Measurements from ENCODE around the gene MCM3AP. TPM values are rescaled to one million over a fixed set of nuclear protein-coding genes. Genes with fewer than 3 reads are reported as not detected.
"Not testable (repeated sequence)": the region's sequence is repeated elsewhere in the genome, so short reads cannot be mapped to it uniquely, and the experiment has no call there.

Gene MCM3AP
- total and polyA plus RNA-seq, 4 donors: 14.7 to 111 (median 67.1) TPM

- no peak for DNase-seq
- ATAC-seq (ENCODE audit: low FRiP score): no peak
- intact Hi-C loops (cut with DNase I): no loop called here
Observed at GRCh38 chr21:46246345-46246744, 39.1 kb downstream of the MCM3AP start.

DNA sequence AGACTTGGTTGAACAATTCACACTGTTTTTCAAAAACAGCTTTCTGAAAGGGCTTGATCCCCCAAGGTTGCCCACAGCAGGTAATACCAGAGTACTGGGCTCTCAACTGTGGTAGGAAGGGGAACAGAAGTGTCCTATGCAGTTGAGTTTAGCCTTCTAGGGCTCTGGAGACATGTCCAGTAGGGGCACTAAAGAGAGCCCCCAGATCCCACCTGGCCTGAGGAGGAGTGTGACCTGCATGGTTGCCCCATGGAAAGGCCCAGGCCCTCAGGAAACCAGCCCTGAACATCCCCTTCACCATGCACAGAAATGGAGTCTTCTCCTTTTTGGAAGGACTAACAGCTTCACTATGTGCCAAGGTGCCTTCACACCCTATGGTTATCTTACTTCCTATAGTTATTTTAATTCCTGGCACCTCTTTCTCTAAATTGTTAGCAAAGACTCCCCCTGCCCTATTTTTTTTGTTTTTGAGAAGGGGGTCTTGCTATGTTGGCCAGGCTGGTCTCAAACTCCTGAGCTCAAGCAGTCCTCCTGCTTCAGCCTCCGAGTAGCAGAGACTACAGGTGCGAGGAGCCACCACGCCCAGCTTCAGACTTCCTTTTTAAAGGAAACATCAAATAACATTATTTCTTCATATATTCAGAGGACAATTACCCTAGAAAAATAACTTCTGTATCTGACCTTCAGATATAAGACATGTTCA, 40.0 kb downstream of the MCM3AP start:
- Histone ChIP-seq H3K4me1 (ENCODE audit: control insufficient read depth in 1 of 2, insufficient read depth in 2 of 2, low read length in 2 of 2) (no peaks in the 10 kb centered on the region), H3K36me3 (ENCODE audit: control insufficient read depth in 1 of 2, insufficient read depth in 2 of 2, low read length in 1 of 2) (peaks cover 11 to 33% of the 10 kb centered on the region in 2 donors), H3K27ac (ENCODE audit: low read depth in 1 of 2, low read length in 2 of 2) (no peak overlapping the region), H3K27me3 (ENCODE audit: control insufficient read depth in 1 of 2, insufficient read depth in 2 of 2, low read length in 1 of 2) (no peaks in the 10 kb centered on the region), H3K4me3 (ENCODE audit: low read length in 2 of 2) (no peak overlapping the region), H3K9me3 (ENCODE audit: control insufficient read depth, low read length) (no peaks in the 10 kb centered on the region)
- intact Hi-C loops (cut with DNase I): no loop called here
- DNase-seq: peak in 1 of 2 donors; percentile 25
- WGBS, 2 donors: 79 to 96% methylated on average over 3 of the region's 3 CpGs
- no peak for ATAC-seq (ENCODE audit: low FRiP score)

More at GRCh38 chr21:46246345-46246744, 39.1 kb downstream of the MCM3AP start:
- Histone ChIP-seq H3K27ac (ENCODE audit: low read depth in 1 of 2, low read length in 2 of 2) (no peak overlapping the region), H3K27me3 (ENCODE audit: control insufficient read depth in 1 of 2, insufficient read depth in 2 of 2, low read length in 1 of 2) (no peaks in the 10 kb centered on the region), H3K36me3 (ENCODE audit: control insufficient read depth in 1 of 2, insufficient read depth in 2 of 2, low read length in 1 of 2) (peaks cover 10 to 30% of the 10 kb centered on the region in 2 donors), H3K4me1 (ENCODE audit: control insufficient read depth in 1 of 2, insufficient read depth in 2 of 2, low read length in 2 of 2) (no peaks in the 10 kb centered on the region), H3K4me3 (ENCODE audit: low read length in 2 of 2) (no peak overlapping the region), H3K9me3 (ENCODE audit: control insufficient read depth, low read length) (no peaks in the 10 kb centered on the region)
- WGBS, 2 donors: 86 to 91% methylated on average over 6 of the region's 6 CpGs

DNA sequence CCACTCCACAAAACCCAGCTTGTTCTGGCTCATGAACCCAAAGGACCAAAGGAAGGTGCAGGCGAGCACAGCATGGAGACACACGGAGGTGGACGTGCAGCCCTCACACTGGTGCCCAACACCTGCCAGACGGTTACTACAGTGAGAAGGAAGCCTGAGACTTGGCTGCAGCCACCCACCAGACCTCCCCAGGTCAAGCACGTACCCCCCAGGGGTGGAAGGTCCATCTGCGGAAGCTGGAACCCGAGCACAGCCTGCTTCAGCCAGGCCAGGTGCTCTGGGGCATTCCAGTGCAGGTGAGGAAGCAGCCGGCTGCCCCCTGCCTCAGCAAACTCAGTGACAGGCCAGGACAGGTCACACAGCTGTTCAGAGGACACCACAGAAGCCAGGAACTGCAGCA, 40.8 kb downstream of the MCM3AP start:
- Histone ChIP-seq H3K4me1 (ENCODE audit: control insufficient read depth in 1 of 2, insufficient read depth in 2 of 2, low read length in 2 of 2) (no peaks in the 10 kb centered on the region), H3K27me3 (ENCODE audit: control insufficient read depth in 1 of 2, insufficient read depth in 2 of 2, low read length in 1 of 2) (no peaks in the 10 kb centered on the region), H3K4me3 (ENCODE audit: low read length in 2 of 2) (no peak overlapping the region), H3K9me3 (ENCODE audit: control insufficient read depth, low read length) (no peaks in the 10 kb centered on the region), H3K36me3 (ENCODE audit: control insufficient read depth in 1 of 2, insufficient read depth in 2 of 2, low read length in 1 of 2) (peaks cover 8 to 30% of the 10 kb centered on the region in 2 donors), H3K27ac (ENCODE audit: low read depth in 1 of 2, low read length in 2 of 2) (no peak overlapping the region)
- 89 to 90% methylated on average over 8 of the region's 8 CpGs for WGBS, 2 donors
- peak in 1 of 2 donors; percentile 33 for DNase-seq
- intact Hi-C loops (cut with DNase I): no loop called here
- ATAC-seq (ENCODE audit: low FRiP score): no peak

DNA sequence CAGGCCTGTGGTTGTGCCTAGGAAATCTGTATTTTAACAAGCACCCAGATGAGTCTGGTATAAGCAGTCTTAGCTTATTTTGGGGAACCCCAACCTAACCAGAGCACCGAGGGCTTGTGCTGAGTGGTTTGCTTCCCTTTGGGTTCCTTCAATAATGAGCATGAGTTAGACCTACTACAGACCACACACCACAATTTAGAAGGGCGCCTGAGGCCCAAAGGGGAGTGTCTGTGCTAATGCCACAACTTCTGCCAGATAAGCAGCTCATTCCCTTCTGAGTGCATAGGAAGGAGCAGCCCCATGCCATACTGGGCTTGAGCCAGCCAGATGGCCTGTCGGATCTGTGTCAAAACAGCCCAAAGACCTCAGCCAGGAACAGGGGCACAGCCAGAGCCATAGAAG, 41.5 kb downstream of the MCM3AP start:
- peaks cover 7 to 29% of the 10 kb centered on the region in 2 donors for H3K36me3 ChIP-seq (ENCODE audit: control insufficient read depth in 1 of 2, insufficient read depth in 2 of 2, low read length in 1 of 2)
- no peaks in the 10 kb centered on the region for H3K4me1 ChIP-seq (ENCODE audit: control insufficient read depth in 1 of 2, insufficient read depth in 2 of 2, low read length in 2 of 2)
- no peak for ATAC-seq (ENCODE audit: low FRiP score)
- WGBS, 2 donors: 90 to 91% methylated on average over 3 of the region's 3 CpGs
- no peak overlapping the region for H3K27ac ChIP-seq (ENCODE audit: low read depth in 1 of 2, low read length in 2 of 2)
- peak in 1 of 2 donors; percentile 27 for DNase-seq
- H3K9me3 ChIP-seq (ENCODE audit: control insufficient read depth, low read length): no peaks in the 10 kb centered on the region
- no peak overlapping the region for H3K4me3 ChIP-seq (ENCODE audit: low read length in 2 of 2)
- intact Hi-C loops (cut with DNase I): no loop called here
- H3K27me3 ChIP-seq (ENCODE audit: control insufficient read depth in 1 of 2, insufficient read depth in 2 of 2, low read length in 1 of 2): no peaks in the 10 kb centered on the region

GRCh38 chr21:46243325-46243724, 42.1 kb downstream of the MCM3AP start:
- intact Hi-C loops (cut with DNase I): no loop called here
- H3K9me3 ChIP-seq (ENCODE audit: control insufficient read depth, low read length): no peaks in the 10 kb centered on the region
- DNase-seq: peak in 1 of 2 donors; percentile 59
- no peak overlapping the region for H3K4me3 ChIP-seq (ENCODE audit: low read length in 2 of 2)
- no peaks in the 10 kb centered on the region for H3K4me1 ChIP-seq (ENCODE audit: control insufficient read depth in 1 of 2, insufficient read depth in 2 of 2, low read length in 2 of 2)
- H3K36me3 ChIP-seq (ENCODE audit: control insufficient read depth in 1 of 2, insufficient read depth in 2 of 2, low read length in 1 of 2): peaks cover 6 to 29% of the 10 kb centered on the region in 2 donors
- no peak overlapping the region for H3K27ac ChIP-seq (ENCODE audit: low read depth in 1 of 2, low read length in 2 of 2)
- H3K27me3 ChIP-seq (ENCODE audit: control insufficient read depth in 1 of 2, insufficient read depth in 2 of 2, low read length in 1 of 2): no peaks in the 10 kb centered on the region
- ATAC-seq (ENCODE audit: low FRiP score): no peak
- WGBS, 2 donors: 86 to 88% methylated on average over 8 of the region's 8 CpGs

DNA sequence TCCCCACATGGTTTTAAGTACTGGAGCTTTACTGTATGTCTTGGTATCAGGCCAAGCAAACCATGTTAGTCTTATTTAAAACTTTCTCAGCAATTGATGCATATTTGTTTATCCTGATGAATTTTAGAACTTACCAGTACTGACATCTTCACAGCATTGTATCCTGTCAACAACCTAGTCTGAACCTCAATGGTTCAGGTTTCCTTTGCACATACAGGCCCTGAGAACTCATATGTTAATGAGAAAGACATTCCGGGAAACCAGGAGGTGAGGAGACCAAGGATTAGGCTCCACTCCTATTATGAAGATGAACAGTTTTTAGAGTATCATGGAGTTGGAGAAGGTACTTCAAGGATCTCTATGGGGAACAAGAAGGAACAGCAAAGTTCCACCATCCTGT, 43.8 kb downstream of the MCM3AP start:
- DNase-seq; intact Hi-C loops (cut with DNase I); ATAC-seq (ENCODE audit: low FRiP score); H3K27me3 ChIP-seq (ENCODE audit: control insufficient read depth in 1 of 2, insufficient read depth in 2 of 2, low read length in 1 of 2); H3K27ac ChIP-seq (ENCODE audit: low read depth in 1 of 2, low read length in 2 of 2); H3K9me3 ChIP-seq (ENCODE audit: control insufficient read depth, low read length); H3K4me1 ChIP-seq (ENCODE audit: control insufficient read depth in 1 of 2, insufficient read depth in 2 of 2, low read length in 2 of 2); H3K4me3 ChIP-seq (ENCODE audit: low read length in 2 of 2): not testable (repeated sequence)
- peaks cover 6 to 25% of the 10 kb centered on the region in 2 donors for H3K36me3 ChIP-seq (ENCODE audit: control insufficient read depth in 1 of 2, insufficient read depth in 2 of 2, low read length in 1 of 2)
- 62 to 64% methylated on average over 1 of the region's 1 CpG for WGBS, 2 donors

GRCh38 chr21:46239817-46240325, 45.5 kb downstream of the MCM3AP start:
- DNase-seq: peak in 1 of 2 donors; percentile 40
- Histone ChIP-seq H3K27me3 (ENCODE audit: control insufficient read depth in 1 of 2, insufficient read depth in 2 of 2, low read length in 1 of 2) (no peaks in the 10 kb centered on the region), H3K27ac (ENCODE audit: low read depth in 1 of 2, low read length in 2 of 2) (no peak overlapping the region), H3K4me3 (ENCODE audit: low read length in 2 of 2) (no peak overlapping the region), H3K36me3 (ENCODE audit: control insufficient read depth in 1 of 2, insufficient read depth in 2 of 2, low read length in 1 of 2) (peaks cover 8 to 21% of the 10 kb centered on the region in 2 donors), H3K9me3 (ENCODE audit: control insufficient read depth, low read length) (no peaks in the 10 kb centered on the region), H3K4me1 (ENCODE audit: control insufficient read depth in 1 of 2, insufficient read depth in 2 of 2, low read length in 2 of 2) (no peaks in the 10 kb centered on the region)
- intact Hi-C loops (cut with DNase I): no loop called here
- 87 to 88% methylated on average over 7 of the region's 7 CpGs for WGBS, 2 donors
- ATAC-seq (ENCODE audit: low FRiP score): no peak

DNA sequence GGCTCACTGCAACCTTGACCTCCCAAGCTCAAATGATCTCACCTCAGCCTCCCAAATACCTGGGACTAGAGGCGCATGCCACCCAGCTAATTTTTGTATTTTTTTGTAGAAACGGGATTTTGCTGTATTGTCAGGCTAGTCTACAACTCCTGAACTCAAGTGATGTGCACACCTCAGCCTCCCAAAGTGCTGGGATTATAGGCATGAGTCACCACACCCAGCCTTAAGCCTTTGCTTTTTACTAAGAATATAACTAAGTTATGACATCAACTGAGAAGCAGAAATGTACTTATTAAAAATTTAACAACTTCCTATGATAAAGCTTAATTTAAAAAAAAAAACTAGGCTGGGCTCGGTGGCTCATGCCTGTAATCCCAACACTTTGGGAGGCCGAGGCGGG, 47.9 kb downstream of the MCM3AP start:
- Histone ChIP-seq H3K4me3 (ENCODE audit: low read length in 2 of 2) (no peak overlapping the region), H3K27me3 (ENCODE audit: control insufficient read depth in 1 of 2, insufficient read depth in 2 of 2, low read length in 1 of 2) (no peaks in the 10 kb centered on the region), H3K36me3 (ENCODE audit: control insufficient read depth in 1 of 2, insufficient read depth in 2 of 2, low read length in 1 of 2) (peaks cover 6 to 10% of the 10 kb centered on the region in 2 donors), H3K27ac (ENCODE audit: low read depth in 1 of 2, low read length in 2 of 2) (no peak overlapping the region), H3K9me3 (ENCODE audit: control insufficient read depth, low read length) (no peaks in the 10 kb centered on the region), H3K4me1 (ENCODE audit: control insufficient read depth in 1 of 2, insufficient read depth in 2 of 2, low read length in 2 of 2) (no peaks in the 10 kb centered on the region)
- intact Hi-C loops (cut with DNase I): no loop called here
- 95 to 97% methylated on average over 5 of the region's 5 CpGs for WGBS, 2 donors
- ATAC-seq (ENCODE audit: low FRiP score): no peak
- DNase-seq: no peak

DNA sequence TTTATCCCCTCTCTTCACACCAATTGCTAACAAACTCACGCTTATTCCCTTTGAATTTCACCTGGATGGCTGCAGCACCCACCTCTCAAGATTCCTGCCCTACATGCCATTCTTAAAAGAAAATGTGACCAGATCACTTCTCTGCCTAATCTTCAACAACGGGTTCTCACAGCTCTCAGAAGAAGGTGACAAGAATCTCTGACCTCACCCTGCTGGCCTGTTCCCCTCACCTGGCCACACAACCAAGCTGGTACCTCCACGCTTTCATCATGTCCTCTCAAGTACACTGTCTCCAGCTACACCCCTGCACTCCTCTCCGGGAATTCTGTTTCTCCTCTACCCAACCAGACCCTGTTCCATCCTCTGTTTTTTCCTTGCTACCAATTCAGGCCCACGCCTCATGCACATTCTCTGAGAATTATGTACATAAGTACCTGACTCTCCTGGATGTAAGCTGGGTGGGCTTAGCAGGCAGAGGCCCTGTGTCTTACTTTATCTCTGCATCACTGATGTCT, 50.9 kb downstream of the MCM3AP start:
- Histone ChIP-seq H3K4me1 (ENCODE audit: control insufficient read depth in 1 of 2, insufficient read depth in 2 of 2, low read length in 2 of 2) (no peaks in the 10 kb centered on the region), H3K27me3 (ENCODE audit: control insufficient read depth in 1 of 2, insufficient read depth in 2 of 2, low read length in 1 of 2) (no peaks in the 10 kb centered on the region), H3K27ac (ENCODE audit: low read depth in 1 of 2, low read length in 2 of 2) (no peak overlapping the region), H3K4me3 (ENCODE audit: low read length in 2 of 2) (no peak overlapping the region), H3K9me3 (ENCODE audit: control insufficient read depth, low read length) (no peaks in the 10 kb centered on the region), H3K36me3 (ENCODE audit: control insufficient read depth in 1 of 2, insufficient read depth in 2 of 2, low read length in 1 of 2) (peaks cover 2 to 9% of the 10 kb centered on the region in 2 donors)
- ATAC-seq (ENCODE audit: low FRiP score): no peak
- DNase-seq: peak in 1 of 2 donors; percentile 12
- intact Hi-C loops (cut with DNase I): loop anchor here in 1 of 2 donors (5.0 kb wide), 1 partner anchor 262 kb away; no protein-coding TSS in a partner anchor
- 56 to 75% methylated on average over 5 of the region's 5 CpGs for WGBS, 2 donors

Measured in aorta (tissue), 5 donors.